UCSD-AML1 (cell line): ENCODE results near the gene HIVEP3.

Source experiments
- DNase-seq: peaks from one replicate; lab custom pipeline; 2025; ENCODE audit not compliant: unreplicated experiment; lab: John Stamatoyannopoulos, UW

HIVEP3 gene

DNA sequence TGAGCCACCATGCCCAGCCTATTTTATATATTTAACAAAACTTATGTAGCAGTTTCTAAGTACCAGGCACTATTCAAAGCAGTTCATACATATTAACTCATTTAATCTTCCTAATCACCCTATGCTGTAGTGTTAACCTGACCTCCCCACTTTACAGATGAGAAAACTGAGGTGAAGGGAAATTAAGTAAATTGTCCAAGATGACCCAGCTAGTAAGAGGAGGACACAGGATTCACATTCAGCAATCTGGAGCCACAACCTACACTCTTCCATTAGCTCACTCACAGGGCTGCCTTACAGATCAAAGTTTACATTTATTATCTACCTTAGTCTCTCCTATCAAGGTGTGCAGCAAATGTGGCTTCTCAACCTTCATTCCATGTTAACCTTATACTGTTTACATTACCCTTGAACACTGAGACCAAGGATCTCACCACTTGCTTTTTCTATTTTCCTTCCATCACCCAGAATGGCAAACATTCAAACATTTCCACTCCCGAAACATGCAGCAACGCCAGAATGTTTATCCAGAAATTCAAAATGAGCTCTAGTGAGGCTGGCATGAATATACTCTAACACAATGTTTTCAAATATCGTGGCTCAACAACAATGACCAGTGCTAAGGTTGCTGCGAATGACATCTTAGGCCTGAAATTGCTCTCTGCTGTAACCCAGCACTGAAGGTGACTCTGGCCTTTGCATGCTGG, 24.5 kb downstream of the HIVEP3 start:
- DNase-seq = no peak

DNA sequence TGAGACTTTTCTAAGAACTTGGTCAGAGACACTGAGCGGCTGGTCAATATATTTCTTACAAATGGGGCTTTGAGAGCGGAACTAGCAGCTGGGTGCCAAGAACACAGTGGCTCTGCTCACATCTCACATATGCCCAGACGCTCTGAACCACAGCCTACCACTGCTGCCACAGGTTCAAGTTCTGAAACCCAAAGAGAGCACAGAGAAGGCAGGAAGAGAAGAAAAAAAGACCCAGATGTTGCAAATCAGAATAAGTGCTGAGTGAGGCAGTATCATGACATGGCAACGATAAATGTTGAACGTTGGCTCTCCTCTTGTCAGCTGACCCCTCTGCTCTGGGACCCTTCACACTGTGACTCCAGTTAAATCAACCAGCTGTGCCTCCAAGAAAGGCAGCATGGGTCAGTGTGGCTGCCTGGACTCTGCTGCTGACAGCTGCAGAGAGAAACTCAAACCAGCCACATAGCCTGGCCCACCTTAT, 26.4 kb downstream of the HIVEP3 start:
- no peak for DNase-seq

DNA sequence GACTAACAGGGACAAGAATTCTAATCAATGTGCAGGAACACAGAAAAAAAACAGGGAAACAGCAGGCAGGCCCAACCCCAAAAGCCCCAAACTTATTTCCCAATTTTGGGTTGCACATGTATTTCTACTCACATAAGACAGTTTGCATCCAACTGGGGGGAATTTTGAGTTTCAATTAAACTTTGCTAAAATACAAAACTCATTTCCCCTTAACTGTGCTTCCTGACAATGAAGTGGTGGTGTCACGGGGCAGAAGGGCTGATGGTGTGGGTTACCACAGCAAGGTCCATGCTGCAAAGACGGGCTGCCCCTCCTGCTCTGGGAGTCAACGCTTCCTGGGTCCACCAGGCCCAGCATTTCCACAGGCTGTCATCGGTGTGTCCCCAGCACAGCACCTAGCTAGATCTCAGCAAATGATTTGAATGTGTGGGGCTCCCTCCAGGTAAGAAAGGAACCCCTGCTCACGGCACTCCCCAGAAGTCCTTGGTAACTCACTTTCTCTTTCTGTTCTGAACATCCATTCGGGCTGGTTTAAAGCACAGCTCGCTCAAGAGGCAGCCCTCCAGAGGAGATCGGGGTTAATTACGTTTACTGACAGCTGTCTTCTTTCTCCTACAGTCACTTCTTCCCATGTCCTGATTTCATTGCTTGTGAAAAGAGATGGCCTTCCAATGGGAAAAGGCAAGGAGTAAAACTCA, 27.4 kb downstream of the HIVEP3 start:
- peak; percentile 59 for DNase-seq

- DNase-seq = no peak
These were observed 27.9 kb downstream of the HIVEP3 start for GRCh38 chr1:41890825-41891198.

- no peak for DNase-seq
These were observed 29.0 kb downstream of the HIVEP3 start for GRCh38 chr1:41889506-41890414.

GRCh38 chr1:41888756-41889155, 30.0 kb downstream of the HIVEP3 start:
- no peak for DNase-seq

DNA sequence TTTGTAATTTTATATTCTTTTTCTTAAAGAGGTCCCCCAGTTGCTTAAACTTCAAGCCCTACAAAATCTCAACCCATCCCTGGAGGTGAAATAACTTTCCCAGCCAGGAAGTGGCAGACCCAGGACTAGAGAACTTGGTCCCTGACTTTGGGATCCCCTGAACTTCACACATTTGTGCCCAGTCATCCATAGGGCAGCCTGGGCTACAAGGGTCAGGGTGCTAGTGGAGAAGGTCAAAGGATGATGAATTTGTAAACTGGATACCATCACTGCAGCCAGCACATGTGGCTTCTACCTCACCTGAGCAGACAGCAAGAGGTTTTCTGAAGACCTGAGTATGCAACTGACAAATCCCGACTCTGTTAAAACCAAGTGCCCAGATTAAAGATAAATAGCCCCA, 31.4 kb downstream of the HIVEP3 start:
- no peak for DNase-seq

DNA sequence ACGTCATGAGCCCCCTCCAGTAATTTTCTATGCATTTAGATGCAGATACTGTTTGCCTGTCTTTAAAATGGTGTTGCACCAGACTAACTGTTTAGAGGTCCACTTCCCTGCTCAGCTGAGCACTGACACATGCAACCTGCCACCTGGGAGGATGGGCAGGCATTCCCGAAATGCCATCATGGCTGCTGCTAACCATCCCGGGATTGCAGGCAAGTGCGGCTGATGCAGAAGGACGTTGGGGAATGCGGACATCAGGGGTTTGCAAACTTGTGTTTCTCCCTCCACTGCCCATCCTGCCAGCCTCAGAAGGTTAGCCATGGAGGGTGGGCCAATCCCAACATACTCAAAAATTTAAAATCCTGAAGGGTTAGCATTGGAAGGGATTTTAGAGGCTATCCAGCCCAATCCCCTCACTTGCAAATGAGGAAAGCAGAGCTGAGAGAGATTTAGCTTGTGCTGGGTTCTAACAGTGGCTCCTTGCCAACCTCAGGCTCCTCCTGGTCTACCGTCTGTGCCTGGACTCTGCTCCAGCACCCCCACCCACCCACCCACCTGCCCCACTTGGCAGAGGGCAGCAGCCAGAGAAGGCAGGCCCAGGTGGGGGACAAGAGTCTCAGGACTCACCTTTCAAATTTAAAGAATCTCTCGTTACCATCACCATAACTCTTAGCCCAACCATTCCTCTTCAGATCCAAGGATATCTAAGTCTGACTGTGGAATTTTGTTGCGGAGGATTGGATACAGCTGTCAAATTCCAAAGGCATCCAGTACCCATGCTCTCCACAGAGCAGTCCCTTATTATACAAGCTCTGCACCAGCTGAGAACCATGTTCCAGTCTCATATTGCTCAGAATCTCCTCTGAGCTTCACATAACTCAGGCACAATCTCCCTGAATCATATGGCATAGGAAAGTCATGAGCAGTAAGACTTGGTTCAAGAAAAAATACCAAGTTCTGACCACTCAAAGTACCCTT, 34.2 kb downstream of the HIVEP3 start:
- DNase-seq = no peak

GRCh38 chr1:41883507-41883906, 35.2 kb downstream of the HIVEP3 start:
- no peak for DNase-seq

DNA sequence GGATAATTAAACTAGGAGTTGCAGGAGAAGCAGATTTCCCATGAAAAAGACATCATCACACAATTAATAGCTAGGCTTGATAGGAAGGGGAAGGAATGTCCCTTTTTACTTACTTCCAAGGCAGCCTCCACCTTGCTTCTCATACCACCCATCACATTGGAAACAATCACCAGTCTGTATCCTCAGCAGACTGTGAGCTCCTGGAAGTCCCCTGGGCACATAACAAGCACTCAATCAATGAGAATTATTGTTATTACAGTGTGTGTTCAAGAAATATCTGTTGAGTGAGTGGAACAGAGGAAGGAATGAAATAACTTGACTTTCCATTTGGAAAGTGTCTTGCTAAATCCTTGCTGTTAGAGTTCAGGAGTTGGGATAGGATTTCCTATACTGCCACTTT, 36.2 kb downstream of the HIVEP3 start:
- no peak for DNase-seq

DNA sequence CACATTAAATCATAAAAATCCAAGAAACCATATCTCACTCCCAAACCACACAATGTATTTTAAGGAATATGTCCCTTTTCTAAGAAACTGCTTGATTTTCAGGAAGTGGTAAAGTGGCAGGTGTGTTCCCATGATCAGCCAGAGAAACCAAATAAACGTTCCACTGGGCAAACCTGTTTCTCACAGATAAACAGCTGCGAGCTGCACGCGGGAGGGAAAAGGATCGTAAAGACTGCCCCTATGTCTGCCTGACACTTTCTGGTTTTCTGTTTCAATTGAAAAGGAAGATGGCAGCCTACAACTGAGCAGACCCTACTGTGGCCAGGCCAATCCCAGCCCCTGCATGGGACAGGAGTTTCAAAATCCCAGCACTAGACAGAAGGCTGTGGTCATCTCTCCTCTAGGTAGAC, 36.6 kb downstream of the HIVEP3 start:
- DNase-seq = peak; percentile 44

- DNase-seq = no peak
These were observed 37.5 kb downstream of the HIVEP3 start for GRCh38 chr1:41880950-41881885.

DNA sequence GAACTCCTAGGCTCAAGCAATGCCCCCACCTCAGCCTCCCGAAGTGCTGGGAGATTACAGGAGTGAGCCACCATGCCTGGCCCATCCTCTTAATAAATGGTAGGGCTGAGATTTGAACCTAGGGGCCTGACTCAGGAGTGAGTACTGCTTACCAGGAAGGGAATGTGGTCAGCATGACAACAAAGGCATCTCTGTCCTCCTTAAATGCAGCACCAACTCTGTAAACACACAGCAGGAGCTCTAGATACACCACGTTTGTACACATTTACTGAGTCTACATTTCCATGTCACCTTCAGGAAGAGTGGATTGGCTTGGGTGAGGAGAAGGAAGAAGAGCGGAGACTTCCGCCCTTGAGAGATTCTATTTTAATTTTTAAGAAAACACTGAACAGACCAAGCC, 38.5 kb downstream of the HIVEP3 start:
- no peak for DNase-seq

DNA sequence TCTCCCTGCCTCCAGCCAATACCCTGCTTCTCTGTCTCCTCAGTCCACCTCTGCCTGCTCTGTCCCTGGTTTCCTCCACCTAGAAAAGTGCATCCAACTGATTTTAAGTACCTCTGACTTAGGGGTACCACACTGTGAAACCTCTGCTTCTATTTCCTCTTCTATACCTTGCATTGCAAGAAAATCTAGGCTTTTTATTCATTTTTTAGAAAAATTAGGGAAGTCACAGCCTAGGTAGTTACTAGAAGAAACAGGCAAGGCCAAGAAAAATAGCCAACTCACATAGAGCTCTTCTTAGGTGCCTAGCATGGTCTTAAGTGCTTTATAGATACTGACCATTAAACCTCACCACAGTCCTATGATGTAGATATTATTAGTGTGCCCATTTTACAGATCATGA, 39.1 kb downstream of the HIVEP3 start:
- no peak for DNase-seq

DNA sequence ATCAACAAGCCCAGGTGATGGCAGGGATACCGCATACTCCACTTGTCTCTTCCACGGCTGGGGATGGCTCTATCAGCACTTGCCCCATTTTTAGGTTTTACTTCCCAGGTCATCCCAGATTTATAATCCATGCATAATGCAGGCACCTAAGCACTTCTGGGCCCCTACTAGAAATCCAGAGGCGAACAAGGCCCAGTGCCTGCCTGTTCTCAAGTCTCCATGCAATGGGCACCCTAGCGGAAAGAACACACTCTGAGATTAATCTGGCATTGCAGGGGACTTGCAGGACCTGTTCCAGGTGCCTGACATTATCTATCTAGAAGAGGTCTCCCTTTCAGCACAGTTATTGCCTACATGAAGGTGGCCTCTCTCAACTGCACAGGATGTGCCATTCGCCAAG, 39.8 kb downstream of the HIVEP3 start:
- no peak for DNase-seq

GRCh38 chr1:41878495-41878894, 40.2 kb downstream of the HIVEP3 start:
- no peak for DNase-seq

DNA sequence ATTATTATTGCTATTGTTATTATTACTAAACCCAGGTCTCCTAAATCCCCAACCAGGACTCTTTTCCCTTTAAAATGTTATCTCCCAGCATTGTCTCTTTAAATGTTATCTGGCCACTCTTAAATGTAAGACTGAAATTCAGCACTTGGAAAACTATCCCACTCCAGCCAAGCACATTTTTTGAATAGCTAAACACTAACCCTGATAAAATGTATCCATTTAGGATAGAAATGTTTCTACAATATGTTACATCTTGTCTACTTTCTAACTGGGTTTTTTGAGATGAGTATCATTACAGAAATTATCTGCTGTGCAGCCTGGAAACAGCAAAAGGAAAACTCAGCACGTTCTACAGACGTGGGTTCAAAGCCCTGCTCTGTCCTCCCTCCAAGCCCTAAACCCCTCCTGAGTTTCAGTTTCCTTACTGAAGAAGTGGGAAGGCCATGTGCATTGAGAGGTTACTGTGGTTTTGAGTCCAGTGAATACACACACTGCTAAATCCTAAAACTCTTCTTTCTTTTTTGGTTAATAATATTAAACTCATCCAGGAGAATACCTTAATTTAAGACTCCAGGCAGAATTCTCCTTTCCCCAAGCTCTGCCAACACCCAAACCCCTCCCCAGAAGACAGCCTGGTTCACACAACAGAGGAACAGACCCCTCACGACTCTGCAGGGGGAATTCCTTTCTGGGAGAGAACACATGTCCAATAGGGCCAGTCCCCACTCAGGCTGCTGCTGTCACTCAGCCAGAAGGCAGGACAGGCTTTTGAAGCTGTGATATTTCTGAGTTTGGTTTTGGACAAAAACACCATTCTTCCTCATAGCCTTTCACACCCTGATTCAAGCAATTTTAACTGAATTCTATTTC, 41.9 kb downstream of the HIVEP3 start:
- DNase-seq = no peak

DNA sequence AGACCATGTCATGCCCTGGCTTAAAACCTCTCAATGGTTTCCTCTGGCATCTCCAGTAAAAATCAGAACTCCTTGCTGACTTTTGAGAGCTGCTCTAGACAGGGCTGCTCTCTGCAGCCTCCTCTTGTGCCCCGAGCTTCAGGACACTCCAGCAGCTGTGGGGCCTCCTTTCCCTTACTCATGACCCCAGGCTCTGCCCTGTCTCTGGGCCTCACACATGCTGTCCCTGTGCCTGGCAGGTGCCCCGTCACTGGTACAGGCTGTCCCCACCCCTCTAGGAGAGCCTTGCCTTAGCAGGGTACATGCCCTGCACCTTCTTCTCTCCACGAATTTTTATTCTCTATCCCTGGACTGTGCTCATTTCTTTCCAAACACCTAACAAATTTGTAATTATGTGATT, 43.2 kb downstream of the HIVEP3 start:
- no peak for DNase-seq
